HEK293T (cell line): Measurements from ENCODE around the gene UTP3.
"Not testable (repeated sequence)": the region's sequence is repeated elsewhere in the genome, so short reads cannot be mapped to it uniquely, and the experiment has no call there.

ENCODE experiments used
- CTCF ChIA-PET: fragments of 350-600 bp; formaldehyde crosslinking; extraction: SDS; loops from one replicate; lab custom pipeline; 2021; ENCODE audit warnings: antibody characterized with exemption, inconsistent platforms; lab: Yijun Ruan, JAX
- POLR2A ChIA-PET: fragments of 350-600 bp; formaldehyde crosslinking; extraction: SDS; loops from one replicate; lab custom pipeline; 2020; ENCODE audit warnings: antibody characterized with exemption, inconsistent platforms; lab: Yijun Ruan, JAX
- DNase-seq: peaks from one replicate; pipeline ENCODE4 v3.0.0; 2012; ENCODE audit warnings: mixed read lengths; ENCODE audit errors: extremely low spot score
- ARNT ChIP-seq: fragments of 450-650 bp; IDR thresholded peaks from 2 replicates; pipeline ENCODE4 v1.6.1; 2017; ENCODE audit warnings: mild to moderate bottlenecking
- BHLHE40 ChIP-seq: fragments of 450-650 bp; IDR thresholded peaks from 2 replicates; pipeline ENCODE4 v1.6.1; 2016; ENCODE audit warnings: mild to moderate bottlenecking, moderate library complexity, borderline replicate concordance
- CTBP1 ChIP-seq: fragments of 450-650 bp; IDR thresholded peaks from 2 replicates; pipeline ENCODE4 v1.6.1; 2016; ENCODE audit warnings: borderline replicate concordance
- ELF4 ChIP-seq: fragments of 450-650 bp; IDR thresholded peaks from 2 replicates; pipeline ENCODE4 v1.6.1; 2017; ENCODE audit warnings: antibody characterized with exemption
- FOXA1 ChIP-seq: fragments of 450-650 bp; IDR thresholded peaks from 2 replicates; pipeline ENCODE4 v1.6.1; 2016; ENCODE audit warnings: mild to moderate bottlenecking
- FOXK2 ChIP-seq: fragments of 450-650 bp; IDR thresholded peaks from 2 replicates; pipeline ENCODE4 v1.6.1; 2016; ENCODE audit warnings: mild to moderate bottlenecking
- FOXM1 ChIP-seq: fragments of 450-650 bp; IDR thresholded peaks from 2 replicates; pipeline ENCODE4 v1.6.1; 2017; ENCODE audit warnings: mild to moderate bottlenecking, borderline replicate concordance
- HDGF ChIP-seq: fragments of 450-650 bp; IDR thresholded peaks from 2 replicates; pipeline ENCODE4 v1.6.1; 2017; ENCODE audit warnings: antibody characterized with exemption, borderline replicate concordance
- L3MBTL2 ChIP-seq: fragments of 450-650 bp; conservative IDR thresholded peaks from 2 replicates; pipeline ENCODE4 v1.6.1; 2016; ENCODE audit warnings: mild to moderate bottlenecking
- LEF1 ChIP-seq: fragments of 450-650 bp; IDR thresholded peaks from 2 replicates; pipeline ENCODE4 v1.6.1; 2017; ENCODE audit warnings: mild to moderate bottlenecking, borderline replicate concordance
- NFRKB ChIP-seq: fragments of 450-650 bp; IDR thresholded peaks from 2 replicates; pipeline ENCODE4 v1.6.1; 2016; ENCODE audit warnings: mild to moderate bottlenecking, moderate library complexity
- SP1 ChIP-seq: fragments of 450-650 bp; IDR thresholded peaks from 2 replicates; pipeline ENCODE4 v1.6.1; 2017
- SUZ12 ChIP-seq: fragments of 450-650 bp; IDR thresholded peaks from 2 replicates; pipeline ENCODE4 v1.6.1; 2016; ENCODE audit warnings: mild to moderate bottlenecking
- TARDBP ChIP-seq: fragments of 450-650 bp; IDR thresholded peaks from 2 replicates; pipeline ENCODE4 v1.6.1; 2016
- ZNF384 ChIP-seq: fragments of 450-650 bp; IDR thresholded peaks from 2 replicates; pipeline ENCODE4 v1.6.1; 2016
- TF ChIP-seq, protein P1 (sequence below): fragments of 450-650 bp; IDR thresholded peaks from 2 replicates; pipeline ENCODE4 v1.6.1; 2016

The UTP3 gene

DNA sequence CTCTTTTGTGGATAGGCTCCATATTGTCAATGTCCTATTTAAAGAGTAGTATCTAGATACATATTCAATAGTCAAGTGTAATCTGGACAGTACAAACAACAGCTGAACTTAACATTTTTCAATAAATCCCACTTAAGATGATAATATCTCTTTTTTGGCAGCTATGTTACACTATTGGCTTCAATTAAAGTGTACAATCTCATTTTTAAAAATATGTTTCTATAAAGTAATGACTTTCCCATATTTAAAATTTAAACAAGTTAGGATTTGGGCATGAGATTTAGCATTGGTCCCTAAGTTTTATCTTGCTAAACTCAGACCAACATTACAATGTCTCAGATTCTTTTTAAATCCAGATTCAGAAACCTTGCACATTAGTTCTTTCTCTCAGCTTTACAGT, 14.1 kb upstream of the UTP3 start:
- ChIA-PET POLR2A (no interaction called here), CTCF (no interaction called here)
- no peak for TF ChIP-seq FOXM1
- TF ChIP-seq FOXK2 = no peak
- no peak for TF ChIP-seq ELF4
- no peak for TF ChIP-seq SP1
- no peak for TF ChIP-seq LEF1
- TF ChIP-seq L3MBTL2 = no peak
- no peak for TF ChIP-seq CTBP1
- no peak for TF ChIP-seq ZNF384
- no peak for TF ChIP-seq NFRKB
- TF ChIP-seq ARNT = no peak
- no peak for TF ChIP-seq FOXA1
- TF ChIP-seq, protein P1, sequence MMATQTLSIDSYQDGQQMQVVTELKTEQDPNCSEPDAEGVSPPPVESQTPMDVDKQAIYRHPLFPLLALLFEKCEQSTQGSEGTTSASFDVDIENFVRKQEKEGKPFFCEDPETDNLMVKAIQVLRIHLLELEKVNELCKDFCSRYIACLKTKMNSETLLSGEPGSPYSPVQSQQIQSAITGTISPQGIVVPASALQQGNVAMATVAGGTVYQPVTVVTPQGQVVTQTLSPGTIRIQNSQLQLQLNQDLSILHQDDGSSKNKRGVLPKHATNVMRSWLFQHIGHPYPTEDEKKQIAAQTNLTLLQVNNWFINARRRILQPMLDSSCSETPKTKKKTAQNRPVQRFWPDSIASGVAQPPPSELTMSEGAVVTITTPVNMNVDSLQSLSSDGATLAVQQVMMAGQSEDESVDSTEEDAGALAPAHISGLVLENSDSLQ = no peak
- no peak for TF ChIP-seq SUZ12
- no peak for TF ChIP-seq BHLHE40
- TF ChIP-seq TARDBP = no peak
- no peak for TF ChIP-seq HDGF
- no peak for DNase-seq

GRCh38 chr4:70674731-70675130, 13.6 kb upstream of the UTP3 start:
- no peak for TF ChIP-seq SUZ12
- no peak for TF ChIP-seq FOXM1
- POLR2A ChIA-PET = no interaction called here
- CTCF ChIA-PET = no interaction called here
- no peak for DNase-seq

- no peak for TF ChIP-seq HDGF
- TF ChIP-seq NFRKB = no peak
- TF ChIP-seq FOXK2 = no peak
- TF ChIP-seq LEF1 = no peak
- TF ChIP-seq FOXA1 = no peak
- TF ChIP-seq ZNF384 = no peak
- no peak for TF ChIP-seq FOXM1
- TF ChIP-seq BHLHE40 = no peak
- TF ChIP-seq SP1 = no peak
- TF ChIP-seq, protein P1 = no peak
- no peak for TF ChIP-seq ARNT
- no peak for TF ChIP-seq SUZ12
- no peak for TF ChIP-seq TARDBP
- no peak for TF ChIP-seq ELF4
- TF ChIP-seq CTBP1 = no peak
- no peak for TF ChIP-seq L3MBTL2
- ChIA-PET CTCF (interaction anchor here (0.6 to 1.5 kb wide), 3 partner anchors 25 to 589 kb away, joined by 3 to 4 read pairs (median 3); no protein-coding TSS in a partner anchor), POLR2A (no interaction called here)
- DNase-seq = no peak
Observed at GRCh38 chr4:70676554-70677090, 11.7 kb upstream of the UTP3 start.

DNA sequence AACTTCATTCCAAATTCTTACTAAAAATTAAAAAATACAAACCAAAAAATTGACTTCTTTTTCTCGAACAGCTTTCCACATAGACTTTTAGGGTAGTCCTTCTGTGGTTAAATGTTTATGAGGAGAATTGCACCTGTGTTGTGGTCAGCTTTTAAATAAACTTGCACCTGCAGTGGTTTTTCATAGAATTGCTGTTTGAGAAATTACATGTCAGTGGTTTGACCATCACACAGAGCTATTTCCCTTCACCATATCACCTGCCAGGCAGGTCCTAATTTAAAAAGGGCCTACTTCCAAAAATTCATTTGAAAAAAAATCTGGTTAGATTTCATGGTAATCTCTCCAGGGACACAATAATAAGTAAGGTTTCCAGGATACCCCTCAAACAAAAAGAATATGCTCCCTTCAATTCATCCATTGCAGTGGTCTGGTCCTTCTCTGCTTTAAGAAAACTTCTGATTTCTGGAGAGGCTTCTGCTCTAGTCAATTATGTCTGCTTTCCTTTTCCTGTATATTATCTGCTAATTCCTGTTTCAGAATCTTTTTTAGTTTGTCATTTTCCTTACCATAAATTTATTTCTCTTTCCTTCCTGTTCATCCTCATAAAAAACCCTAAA, 9.8 kb upstream of the UTP3 start:
- TF ChIP-seq SP1 (no peak), L3MBTL2 (no peak), CTBP1 (no peak), SUZ12 (no peak), TARDBP (no peak), HDGF (no peak)
- ChIA-PET POLR2A (no interaction called here), CTCF (interaction anchor here (1.5 kb wide), 1 partner anchor 27 kb away, joined by 4 read pairs; no protein-coding TSS in a partner anchor)
- no peak for DNase-seq

GRCh38 chr4:70680934-70681333, 7.4 kb upstream of the UTP3 start:
- DNase-seq = no peak
- TF ChIP-seq SUZ12 (no peak), ARNT (no peak), FOXM1 (no peak), SP1 (no peak), NFRKB (no peak), FOXK2 (no peak), ZNF384 (no peak), L3MBTL2 (no peak), LEF1 (no peak), TARDBP (no peak), ELF4 (no peak), HDGF (no peak)
- TF ChIP-seq, protein P1 = no peak
- CTCF ChIA-PET = no interaction called here
- POLR2A ChIA-PET = no interaction called here

- DNase-seq = no peak
- ChIA-PET CTCF (no interaction called here), POLR2A (no interaction called here)
- no peak for TF ChIP-seq SP1
Observed at GRCh38 chr4:70681704-70682103, 6.6 kb upstream of the UTP3 start.

DNA sequence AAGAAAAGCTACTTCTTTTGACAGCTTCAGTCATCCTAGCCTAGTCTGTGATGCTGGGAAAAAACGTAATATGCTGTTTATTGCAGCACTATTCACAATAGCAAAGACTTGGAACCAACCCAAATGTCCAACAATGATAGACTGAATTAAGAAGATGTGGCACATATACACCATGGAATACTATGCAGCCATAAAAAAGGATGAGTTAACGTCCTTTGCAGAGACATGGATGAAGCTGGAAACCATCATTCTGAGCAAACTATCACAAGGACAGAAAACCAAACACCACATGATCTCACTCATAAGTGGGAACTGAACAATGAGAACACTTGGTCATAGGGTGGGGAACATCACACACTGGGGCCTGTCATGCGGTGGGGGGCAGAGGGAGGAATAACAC, 6.2 kb upstream of the UTP3 start:
- CTCF ChIA-PET, POLR2A ChIA-PET, DNase-seq: not testable (repeated sequence)
